ENCODE results near the gene PER2.

GRCh38 chr2:238240757-238241711, 47.4 kb downstream of the PER2 start:
- TF ChIP-seq CTCF (IDR thresholded peaks at IDR 0.05) (no peak), POLR2AphosphoS5 (IDR thresholded peaks at IDR 0.05) (peak in 1 of 3 donors; percentile 24), EP300 (IDR thresholded peaks at IDR 0.05) (no peak)
